Stimulated activated effector memory CD8-positive, alpha-beta T cell treated with anti-CD3 and anti-CD28 coated beads, Interleukin-12 subunit alpha, Interleukin-12 subunit beta, amount 100 ng/mL, for 72 hours (primary cell): ENCODE results near the gene CACNA1C.

Source experiments
- ATAC-seq: fragments of 150-1000 bp; cut with Tn5 transposase; 2 replicates; pipeline ENCODE4 v1.10.0; 2021
- DNase-seq, 2 donors: peaks; one replicate each; pipeline ENCODE4 v3.0.0; 2021 to 2022; ENCODE audit warnings: low spot score in 2 of 2
- H3K27ac Mint-ChIP-seq: one replicate; pipeline ENCODE4 v1.8.0; 2022; ENCODE audit warnings: mild to moderate bottlenecking, mixed read lengths
- H3K36me3 Mint-ChIP-seq: one replicate; pipeline ENCODE4 v1.8.0; 2022; ENCODE audit warnings: mild to moderate bottlenecking, mixed read lengths
- H3K4me1 Mint-ChIP-seq: one replicate; pipeline ENCODE4 v1.8.0; 2022; ENCODE audit warnings: mixed read lengths
- H3K4me3 Mint-ChIP-seq: one replicate; pipeline ENCODE4 v1.8.0; 2022; ENCODE audit warnings: mild to moderate bottlenecking, mixed read lengths
- H3K9me3 Mint-ChIP-seq: one replicate; pipeline ENCODE4 v1.8.0; 2022; ENCODE audit warnings: mixed read lengths

Gene CACNA1C

DNA sequence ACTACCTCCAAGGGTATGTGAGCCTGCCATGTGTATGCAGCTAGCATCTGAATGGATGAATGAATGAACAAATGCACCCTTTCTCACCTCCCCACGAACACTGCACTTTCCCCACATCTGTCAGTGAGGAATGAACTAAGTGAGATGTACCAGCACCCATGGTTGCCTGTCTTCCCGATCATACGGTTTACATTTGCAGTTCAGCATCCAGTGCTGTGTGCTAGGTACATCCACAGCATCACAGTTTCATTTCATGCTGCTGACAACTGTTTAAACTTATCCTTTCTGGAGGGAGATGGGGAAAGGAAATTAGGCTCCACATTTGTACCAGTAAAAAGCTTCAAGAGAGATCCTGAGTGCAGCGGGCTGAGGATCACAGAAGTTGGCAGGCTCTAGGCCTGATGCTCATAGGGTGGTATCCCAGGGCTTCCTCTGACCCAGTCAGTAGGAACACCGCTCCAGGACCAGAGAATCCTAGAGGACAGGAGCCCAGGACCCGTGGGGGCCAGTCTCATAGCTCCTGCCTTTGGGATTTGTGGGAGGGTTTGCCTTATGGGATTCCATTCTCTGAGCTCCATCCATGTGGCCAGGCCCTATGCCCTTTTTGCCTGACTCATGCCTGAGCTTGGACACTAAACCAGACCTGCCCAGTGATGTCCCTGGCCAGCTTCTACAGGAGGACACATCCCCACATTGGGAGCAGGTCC lies 294.5 kb downstream of the CACNA1C start:
- no peak overlapping the region for H3K27ac Mint-ChIP-seq
- ATAC-seq, result no peak
- H3K36me3 Mint-ChIP-seq, result no peaks in the 10 kb centered on the region
- H3K4me3 Mint-ChIP-seq, result no peak overlapping the region
- H3K4me1 Mint-ChIP-seq, result no peaks in the 10 kb centered on the region
- H3K9me3 Mint-ChIP-seq, result no peaks in the 10 kb centered on the region
- no peak for DNase-seq

DNA sequence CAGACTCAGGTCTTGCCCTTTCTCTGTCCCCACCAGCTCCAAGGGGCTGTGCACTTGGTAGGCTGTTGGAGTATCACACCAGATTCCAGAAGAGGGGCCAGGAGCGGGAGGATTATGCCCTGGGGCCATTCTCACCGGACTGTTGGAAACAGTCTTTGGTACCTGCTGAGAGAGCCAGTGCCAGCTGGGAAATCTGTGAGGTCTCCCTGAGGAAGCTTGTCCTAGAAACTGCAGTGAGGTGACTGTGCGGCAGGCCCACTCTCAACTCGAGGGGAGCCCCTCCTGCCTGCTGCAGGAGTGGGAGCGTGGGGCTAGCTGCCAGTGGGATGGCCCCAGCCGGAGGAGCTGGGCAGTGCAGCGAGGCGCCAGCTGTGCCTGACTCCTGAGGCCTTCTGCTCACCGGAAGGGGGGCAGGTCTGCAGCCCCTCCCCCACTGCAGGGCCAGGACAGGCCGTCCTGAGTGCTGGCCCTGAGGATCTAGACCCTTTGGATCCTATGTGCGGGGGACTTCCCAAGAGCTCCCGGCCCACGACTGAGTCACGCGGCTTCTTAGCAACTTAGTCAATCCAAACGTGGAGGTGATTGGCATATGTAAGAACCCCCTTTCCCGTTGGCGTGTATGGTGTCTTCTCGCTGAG lies 295.2 kb downstream of the CACNA1C start:
- no peak for DNase-seq
- Mint-ChIP-seq H3K9me3 (no peaks in the 10 kb centered on the region), H3K36me3 (no peaks in the 10 kb centered on the region), H3K4me1 (no peaks in the 10 kb centered on the region), H3K27ac (no peak overlapping the region), H3K4me3 (no peak overlapping the region)
- no peak for ATAC-seq

DNA sequence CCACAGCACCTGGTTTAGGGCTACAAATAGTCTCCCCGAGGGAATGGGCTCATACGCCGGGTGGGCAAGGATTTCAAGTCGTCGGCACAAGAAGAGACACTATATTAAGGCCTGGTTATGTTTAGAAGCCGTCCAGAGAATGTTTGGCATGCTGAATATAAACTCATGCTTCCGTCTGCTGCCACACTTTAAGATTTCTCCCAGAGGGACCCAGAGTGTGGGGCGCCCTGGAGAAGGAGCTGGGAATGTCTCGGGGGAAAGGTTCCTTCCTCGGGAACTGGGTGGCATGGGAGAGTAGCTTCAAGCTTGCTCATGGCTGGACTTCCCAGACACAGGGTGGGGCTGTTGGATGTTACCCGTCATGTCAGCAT lies 295.7 kb downstream of the CACNA1C start:
- H3K36me3 Mint-ChIP-seq, result no peaks in the 10 kb centered on the region
- ATAC-seq (no peak), DNase-seq (no peak)
- H3K9me3 Mint-ChIP-seq, result no peaks in the 10 kb centered on the region
- no peak overlapping the region for H3K4me3 Mint-ChIP-seq
- H3K27ac Mint-ChIP-seq, result no peak overlapping the region
- no peaks in the 10 kb centered on the region for H3K4me1 Mint-ChIP-seq

DNA sequence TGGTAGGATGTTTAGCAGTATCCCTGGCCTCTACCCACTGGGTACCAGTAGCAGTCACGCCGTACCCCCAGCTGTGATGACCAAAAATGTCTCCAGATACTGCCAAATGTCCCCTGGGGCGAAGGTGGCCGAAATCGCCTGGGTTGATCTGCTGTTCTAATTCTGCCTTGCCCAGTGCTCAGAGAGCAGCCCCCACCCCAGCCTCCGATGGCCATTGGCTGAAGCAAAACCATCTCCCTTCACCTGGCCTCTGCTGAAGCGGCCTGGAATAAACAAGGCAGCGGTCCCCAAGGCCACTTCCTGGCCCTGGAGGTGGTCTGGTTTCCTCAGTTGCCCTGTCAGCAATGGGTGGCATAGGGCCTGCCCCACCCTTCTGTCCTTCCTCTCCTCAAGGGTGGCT lies 298.4 kb downstream of the CACNA1C start:
- H3K36me3 Mint-ChIP-seq, result no peaks in the 10 kb centered on the region
- DNase-seq (no peak), ATAC-seq (no peak)
- H3K4me1 Mint-ChIP-seq, result no peaks in the 10 kb centered on the region
- H3K4me3 Mint-ChIP-seq, result no peak overlapping the region
- H3K27ac Mint-ChIP-seq, result no peak overlapping the region
- H3K9me3 Mint-ChIP-seq, result no peaks in the 10 kb centered on the region

DNA sequence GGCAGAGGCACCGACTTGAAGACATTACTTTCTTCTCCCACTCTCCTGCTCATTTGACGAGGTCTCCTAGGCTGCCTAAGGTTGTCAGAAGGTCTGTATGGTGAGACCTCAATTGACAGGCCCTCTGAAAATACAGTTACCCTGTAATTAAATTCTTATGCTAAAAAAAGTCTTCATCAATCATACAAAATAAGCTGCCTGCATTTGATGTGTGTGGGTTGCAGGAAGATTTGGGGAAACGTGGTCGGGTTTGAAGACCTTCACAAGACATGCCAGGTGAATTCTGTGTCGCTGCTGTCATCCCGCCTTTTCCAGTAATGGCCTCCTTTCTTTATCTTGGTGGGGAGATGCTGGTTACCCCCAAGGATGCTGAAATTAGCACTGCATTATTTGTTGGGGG lies 299.4 kb downstream of the CACNA1C start:
- no peak for DNase-seq
- Mint-ChIP-seq H3K4me3 (no peak overlapping the region), H3K9me3 (no peaks in the 10 kb centered on the region), H3K4me1 (no peaks in the 10 kb centered on the region), H3K27ac (no peak overlapping the region), H3K36me3 (no peaks in the 10 kb centered on the region)
- ATAC-seq, result no peak

DNA sequence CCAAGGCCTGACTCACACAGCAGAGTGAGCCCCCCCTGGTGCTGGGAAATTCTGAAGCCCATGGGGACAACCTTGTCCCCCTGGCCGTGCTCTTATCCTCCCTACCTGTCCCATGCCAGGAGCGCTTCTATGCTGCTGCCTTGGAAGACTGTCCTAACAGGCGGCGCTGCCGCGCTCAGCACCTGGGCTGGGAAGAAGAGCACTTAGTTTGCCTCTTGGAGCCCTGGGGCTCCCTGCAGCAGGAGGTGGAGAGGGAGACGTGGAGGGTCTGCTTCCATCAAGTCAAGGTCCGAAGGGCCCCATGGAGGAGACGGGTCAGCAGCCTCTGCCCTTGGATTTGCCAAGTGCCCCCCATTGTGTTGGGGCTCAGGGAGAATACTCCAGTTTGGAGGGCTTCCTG lies 300.5 kb downstream of the CACNA1C start:
- no peaks in the 10 kb centered on the region for H3K9me3 Mint-ChIP-seq
- no peak overlapping the region for H3K27ac Mint-ChIP-seq
- H3K4me1 Mint-ChIP-seq, result peaks cover 6% of the 10 kb centered on the region
- ATAC-seq (no peak), DNase-seq (no peak)
- H3K4me3 Mint-ChIP-seq, result no peak overlapping the region
- no peaks in the 10 kb centered on the region for H3K36me3 Mint-ChIP-seq

DNA sequence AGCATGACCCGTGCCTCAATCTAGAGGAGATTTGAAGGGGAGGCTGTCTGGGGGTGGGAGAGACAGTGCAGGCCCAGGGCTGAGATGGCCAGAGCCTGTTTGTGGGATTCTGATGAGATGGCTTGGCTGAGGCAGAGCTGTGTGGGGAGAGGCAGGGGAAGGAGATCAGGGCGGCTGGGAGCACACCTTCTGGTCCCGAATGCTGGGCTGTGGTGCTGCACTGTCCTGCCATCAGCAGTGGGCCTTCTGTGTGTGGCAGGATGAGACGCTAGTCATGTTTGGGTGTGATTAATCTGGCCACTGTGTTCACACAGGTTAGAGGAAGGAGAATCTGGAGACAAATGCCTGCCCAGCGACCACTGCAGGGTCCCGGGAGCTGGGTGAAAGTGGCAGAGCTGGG lies 300.9 kb downstream of the CACNA1C start:
- Mint-ChIP-seq H3K27ac (no peak overlapping the region), H3K36me3 (no peaks in the 10 kb centered on the region), H3K9me3 (no peaks in the 10 kb centered on the region), H3K4me3 (no peak overlapping the region), H3K4me1 (peaks cover 10% of the 10 kb centered on the region)
- no peak for ATAC-seq
- DNase-seq, result no peak

DNA sequence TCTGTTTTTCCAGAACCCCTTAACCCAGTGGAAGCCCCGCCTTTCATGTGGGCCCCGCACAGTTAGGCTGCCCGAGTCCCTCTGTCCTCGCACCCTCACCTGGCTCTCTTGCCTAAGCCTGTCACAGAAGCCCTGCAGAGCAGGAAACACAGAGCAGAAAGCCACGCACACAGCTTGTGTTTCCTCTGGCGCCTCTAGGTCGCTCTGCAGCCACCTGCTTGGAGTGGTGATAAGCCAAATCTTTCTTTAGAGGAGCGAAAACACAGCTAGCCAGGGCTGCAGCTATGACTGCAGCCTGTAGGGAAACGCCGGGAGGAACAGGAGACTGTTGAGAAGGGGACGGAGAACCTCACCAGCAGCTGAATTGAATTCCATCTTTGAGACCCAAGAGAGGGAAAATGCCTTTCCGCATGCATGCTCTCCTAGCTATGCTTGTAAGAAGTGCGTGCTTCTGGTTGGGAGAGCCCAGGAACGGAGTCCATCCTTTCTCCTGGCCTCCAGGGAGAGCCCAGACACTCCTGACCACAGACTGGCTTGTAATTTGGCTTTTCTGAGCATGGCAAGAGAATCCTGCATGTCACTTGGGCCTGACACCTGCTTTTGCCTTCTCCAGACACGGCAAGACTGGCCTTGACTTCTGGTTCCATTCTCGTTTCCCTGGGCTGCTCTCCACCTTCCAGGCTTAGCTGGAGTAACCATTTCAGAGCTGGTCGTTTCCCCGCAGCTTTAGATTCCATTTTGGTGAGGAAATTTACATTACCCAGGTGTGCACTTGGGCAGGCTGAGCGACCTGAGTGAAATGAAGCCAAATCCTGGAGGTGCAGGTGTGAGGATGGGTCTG lies 301.6 kb downstream of the CACNA1C start:
- Mint-ChIP-seq H3K27ac (no peak overlapping the region), H3K9me3 (no peaks in the 10 kb centered on the region), H3K4me1 (peaks cover 16% of the 10 kb centered on the region), H3K4me3 (no peak overlapping the region), H3K36me3 (no peaks in the 10 kb centered on the region)
- DNase-seq (no peak), ATAC-seq (no peak)

DNA sequence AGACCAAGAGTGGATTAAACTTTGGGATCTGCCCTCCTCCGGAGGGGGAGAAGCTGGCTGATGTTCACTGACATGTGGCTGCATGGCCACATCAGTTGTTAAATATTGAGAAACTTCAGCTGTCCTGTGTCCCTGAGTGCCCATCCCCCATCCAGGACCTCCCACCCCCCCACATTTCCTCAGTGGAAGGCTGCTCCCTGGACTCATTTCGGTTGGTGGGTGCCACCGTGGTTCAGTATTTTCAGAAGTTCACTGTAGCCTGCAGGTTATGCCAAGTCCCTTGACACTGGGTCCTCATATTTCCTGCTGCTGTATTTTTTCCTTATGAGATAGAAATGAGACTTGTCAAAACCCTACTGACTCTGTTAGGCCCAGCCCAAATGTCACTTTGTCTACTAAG lies 302.4 kb downstream of the CACNA1C start:
- H3K27ac Mint-ChIP-seq, result no peak overlapping the region
- H3K4me3 Mint-ChIP-seq, result no peak overlapping the region
- DNase-seq (no peak), ATAC-seq (no peak)
- H3K36me3 Mint-ChIP-seq, result no peaks in the 10 kb centered on the region
- no peaks in the 10 kb centered on the region for H3K9me3 Mint-ChIP-seq
- peaks cover 16% of the 10 kb centered on the region for H3K4me1 Mint-ChIP-seq

DNA sequence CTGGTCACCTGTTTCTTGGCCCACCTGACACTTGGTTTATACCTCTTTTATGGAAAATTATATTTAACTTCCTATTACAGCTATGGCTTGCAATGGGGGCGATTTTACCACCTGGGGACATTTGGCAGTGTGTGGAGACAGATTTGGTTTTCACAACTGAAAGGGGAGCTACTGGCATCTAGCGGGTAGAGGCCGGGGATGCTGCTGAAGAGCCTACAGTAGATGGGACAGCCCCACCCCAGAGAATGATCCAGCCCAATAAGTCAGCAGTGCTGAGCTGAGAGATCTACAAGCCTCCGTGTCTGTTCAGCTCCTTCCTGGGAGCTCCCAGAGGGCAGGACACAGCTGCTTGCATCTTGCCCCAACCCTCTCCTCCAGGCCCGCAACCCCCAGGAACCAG lies 302.8 kb downstream of the CACNA1C start:
- ATAC-seq (no peak), DNase-seq (no peak)
- Mint-ChIP-seq H3K4me1 (peaks cover 16% of the 10 kb centered on the region), H3K4me3 (no peak overlapping the region), H3K36me3 (no peaks in the 10 kb centered on the region), H3K9me3 (no peaks in the 10 kb centered on the region), H3K27ac (no peak overlapping the region)

DNA sequence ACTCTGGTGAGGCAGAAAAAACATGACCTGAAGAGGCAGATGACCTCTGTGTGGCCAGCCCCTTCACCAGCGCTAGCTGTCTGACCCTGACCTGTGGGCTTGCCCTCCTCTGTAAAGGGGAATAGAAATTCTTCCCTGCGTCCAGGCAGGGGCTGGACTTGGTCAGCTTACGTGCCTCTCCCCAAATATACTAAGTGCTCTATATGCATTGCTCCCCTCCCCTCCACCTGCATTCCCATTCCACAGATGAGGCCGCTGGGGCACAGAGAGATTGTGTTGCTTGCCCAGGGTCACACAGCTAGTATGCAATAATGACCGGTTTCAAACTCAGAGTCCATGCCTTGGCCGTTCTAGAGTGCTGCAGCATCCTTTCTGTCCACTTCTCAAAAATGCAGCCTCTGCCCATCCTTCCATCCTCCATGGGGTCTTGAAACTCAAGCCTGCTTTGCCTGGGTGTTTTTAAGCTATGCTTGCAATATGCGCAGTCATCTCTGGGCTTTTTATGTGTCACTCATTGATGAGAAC lies 303.9 kb downstream of the CACNA1C start:
- Mint-ChIP-seq H3K36me3 (no peaks in the 10 kb centered on the region), H3K27ac (no peak overlapping the region), H3K9me3 (no peaks in the 10 kb centered on the region), H3K4me1 (peaks cover 16% of the 10 kb centered on the region), H3K4me3 (no peak overlapping the region)
- DNase-seq (no peak), ATAC-seq (no peak)

DNA sequence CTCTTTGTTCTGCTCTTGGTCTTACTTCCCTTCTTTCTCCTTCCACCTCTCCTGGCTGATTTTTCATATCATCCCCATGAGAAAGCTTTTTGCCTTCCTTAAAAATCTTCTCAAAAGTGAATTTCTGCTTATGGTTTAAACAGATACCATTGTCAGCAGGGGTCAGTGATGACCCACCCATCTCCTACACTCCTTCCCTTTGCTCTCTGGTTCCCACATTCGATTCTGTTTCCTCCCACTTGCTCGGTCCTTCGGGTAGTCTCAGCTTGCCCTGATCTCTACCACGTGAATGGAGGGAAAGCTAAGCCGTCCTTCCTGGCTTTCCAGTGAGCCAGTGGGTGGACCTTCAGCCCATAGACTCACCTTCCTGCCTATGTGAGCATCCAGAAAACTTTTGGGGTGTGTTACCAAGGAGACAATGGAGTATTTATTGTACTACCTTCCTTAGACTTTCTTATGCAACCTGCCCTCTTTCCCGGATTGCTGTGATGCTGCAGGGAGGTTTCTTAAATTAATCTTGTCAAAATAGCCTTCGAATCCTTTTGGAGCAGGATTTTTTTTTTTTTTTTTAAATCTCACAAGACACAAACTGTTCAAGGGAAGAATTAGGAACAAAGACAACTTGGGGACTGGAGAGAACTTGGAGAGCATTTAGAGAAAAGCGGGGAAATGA lies 306.3 kb downstream of the CACNA1C start:
- DNase-seq, result no peak
- no peak overlapping the region for H3K4me3 Mint-ChIP-seq
- no peak for ATAC-seq
- H3K27ac Mint-ChIP-seq, result no peak overlapping the region
- H3K9me3 Mint-ChIP-seq, result no peaks in the 10 kb centered on the region
- no peaks in the 10 kb centered on the region for H3K36me3 Mint-ChIP-seq
- H3K4me1 Mint-ChIP-seq, result peaks cover 16% of the 10 kb centered on the region

DNA sequence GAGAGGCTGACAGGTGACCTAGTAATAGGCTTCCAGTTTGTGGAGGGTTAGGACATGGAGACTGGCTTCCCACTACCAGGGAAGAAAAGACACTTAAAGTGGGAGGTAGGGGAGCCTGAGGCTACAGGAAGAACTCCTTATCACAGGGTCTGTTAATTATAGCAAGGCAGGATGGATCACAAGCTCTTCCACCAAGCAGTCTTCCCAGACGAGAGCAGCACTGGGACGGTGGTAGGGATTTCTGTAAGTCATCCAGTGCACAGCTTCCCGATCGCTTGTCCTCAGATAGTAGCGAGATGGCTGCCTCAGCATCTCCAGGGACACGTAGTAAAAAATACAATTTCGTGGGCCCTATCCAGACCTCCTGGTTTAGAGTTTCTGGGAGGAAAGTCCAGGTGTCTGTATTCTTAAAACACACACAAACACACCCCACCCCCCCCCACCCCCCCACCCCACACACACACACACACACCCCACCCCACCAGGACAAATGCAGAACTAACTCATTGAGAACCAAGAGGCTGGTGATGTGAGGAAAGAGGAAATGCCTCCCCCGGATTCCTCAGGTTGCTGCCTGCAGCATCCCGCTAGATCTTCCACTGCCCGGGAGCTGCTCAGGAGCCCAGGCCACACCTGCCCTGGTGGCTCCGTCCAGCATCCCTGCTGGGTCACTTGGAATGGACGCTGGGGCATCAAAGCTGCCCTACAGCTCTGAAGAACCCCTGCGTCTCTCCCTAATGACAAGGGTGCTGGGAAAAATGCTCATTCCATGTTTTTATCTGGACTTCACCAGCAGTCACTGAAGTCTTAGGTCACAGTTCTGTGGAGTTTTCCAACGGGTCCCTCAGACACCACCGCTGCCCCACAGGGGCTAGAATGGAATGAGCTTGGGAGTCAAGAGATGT lies 307.2 kb downstream of the CACNA1C start:
- no peak for ATAC-seq
- DNase-seq, result no peak
- Mint-ChIP-seq H3K36me3 (no peaks in the 10 kb centered on the region), H3K4me1 (peaks cover 16% of the 10 kb centered on the region), H3K9me3 (no peaks in the 10 kb centered on the region), H3K4me3 (no peak overlapping the region), H3K27ac (no peak overlapping the region)

DNA sequence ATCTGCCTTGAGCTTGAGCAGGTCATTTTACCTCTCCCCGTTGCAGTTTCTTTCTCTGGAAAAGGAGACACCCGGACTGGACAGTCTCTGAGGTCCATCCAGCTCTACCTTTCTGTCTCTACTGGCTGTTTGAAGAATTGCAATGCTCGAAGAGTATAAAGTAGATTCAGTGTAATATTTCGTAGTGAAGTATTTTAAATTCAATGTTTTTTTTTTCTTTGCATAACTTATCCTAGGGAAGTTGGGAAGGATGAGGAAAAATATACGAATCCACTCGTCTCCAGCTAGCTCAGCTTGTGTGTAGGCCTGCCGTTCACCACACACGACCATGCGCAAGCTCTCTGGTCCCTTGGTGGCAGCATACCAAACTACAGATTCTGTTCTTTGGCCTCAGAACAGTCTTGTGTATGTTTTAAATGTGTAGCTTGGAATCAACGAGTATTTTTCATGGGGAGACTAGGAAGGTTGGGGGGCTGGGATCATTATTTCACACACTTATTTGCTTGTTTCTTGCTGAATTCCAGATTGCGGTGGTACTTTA lies 307.9 kb downstream of the CACNA1C start:
- Mint-ChIP-seq H3K9me3 (no peaks in the 10 kb centered on the region), H3K36me3 (no peaks in the 10 kb centered on the region), H3K27ac (no peak overlapping the region), H3K4me3 (no peak overlapping the region), H3K4me1 (peaks cover 16% of the 10 kb centered on the region)
- ATAC-seq, result no peak
- no peak for DNase-seq
